HepG2 (cell line): ENCODE measurements around the gene COX14.

Source experiments
- CEBPB ChIP-seq: IDR thresholded peaks from 2 replicates; pipeline ENCODE4 v1.6.1; 2011; ENCODE audit warnings: low read depth, low read length, improper control_type of control experiment, borderline replicate concordance
- EHMT2 ChIP-seq: fragments of 200-600 bp; sonication (generic); IDR thresholded peaks from 2 replicates; pipeline ENCODE4 v1.7.0; 2017; ENCODE audit warnings: antibody characterized with exemption, low read depth, low read length, borderline replicate concordance
- EP300 ChIP-seq, 3 experiments: sonication (generic) in 1 of 3; formaldehyde crosslinking in 1 of 3; IDR thresholded peaks; 2 replicates each; pipeline versions ENCODE4 v1.5.1 to v1.6.1; 2011 to 2020; ENCODE audit warnings: low read depth in 2 of 3, low read length in 2 of 3, borderline replicate concordance in 1 of 3, improper control_type of control experiment in 1 of 3, mild to moderate bottlenecking in 1 of 3, missing genetic modification reagents in 1 of 3, moderate library complexity in 1 of 3
- HNF4A ChIP-seq: sonication (generic); formaldehyde crosslinking; IDR thresholded peaks from 2 replicates; pipeline ENCODE4 v1.4.0; 2020; ENCODE audit warnings: missing genetic modification reagents
- TAF1 ChIP-seq: sonication (generic); formaldehyde crosslinking; IDR thresholded peaks from 2 replicates; pipeline ENCODE4 v1.4.0; 2020; ENCODE audit warnings: missing genetic modification reagents
- TF ChIP-seq, protein P1 (sequence below): sonication (generic); formaldehyde crosslinking; IDR thresholded peaks from 2 replicates; pipeline ENCODE4 v1.5.0; 2020; ENCODE audit warnings: mild to moderate bottlenecking, missing genetic modification reagents, moderate library complexity

GRCh38 chr12:50110127-50110761, 1.8 kb upstream of the COX14 start:
- 0 out of 4 replicates have a peak, but pooled peaks of 1 of the 2 experiments have one; percentile 50 for TF ChIP-seq EP300 (IDR thresholded peaks at IDR 0.05; ENCODE audit: low read depth in 2 of 2, low read length in 2 of 2)
- TF ChIP-seq EP300 (CRISPR knock-in tag; IDR thresholded peaks at IDR 0.05; ENCODE audit: borderline replicate concordance): 0 out of 2 replicates have a peak, but pooled peaks have one; percentile 21
- TF ChIP-seq, protein P1, sequence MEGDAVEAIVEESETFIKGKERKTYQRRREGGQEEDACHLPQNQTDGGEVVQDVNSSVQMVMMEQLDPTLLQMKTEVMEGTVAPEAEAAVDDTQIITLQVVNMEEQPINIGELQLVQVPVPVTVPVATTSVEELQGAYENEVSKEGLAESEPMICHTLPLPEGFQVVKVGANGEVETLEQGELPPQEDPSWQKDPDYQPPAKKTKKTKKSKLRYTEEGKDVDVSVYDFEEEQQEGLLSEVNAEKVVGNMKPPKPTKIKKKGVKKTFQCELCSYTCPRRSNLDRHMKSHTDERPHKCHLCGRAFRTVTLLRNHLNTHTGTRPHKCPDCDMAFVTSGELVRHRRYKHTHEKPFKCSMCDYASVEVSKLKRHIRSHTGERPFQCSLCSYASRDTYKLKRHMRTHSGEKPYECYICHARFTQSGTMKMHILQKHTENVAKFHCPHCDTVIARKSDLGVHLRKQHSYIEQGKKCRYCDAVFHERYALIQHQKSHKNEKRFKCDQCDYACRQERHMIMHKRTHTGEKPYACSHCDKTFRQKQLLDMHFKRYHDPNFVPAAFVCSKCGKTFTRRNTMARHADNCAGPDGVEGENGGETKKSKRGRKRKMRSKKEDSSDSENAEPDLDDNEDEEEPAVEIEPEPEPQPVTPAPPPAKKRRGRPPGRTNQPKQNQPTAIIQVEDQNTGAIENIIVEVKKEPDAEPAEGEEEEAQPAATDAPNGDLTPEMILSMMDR (CRISPR knock-in tag): peak; percentile 24; the same call in 1 of the 2 replicates
- TF ChIP-seq EHMT2: no peak
- TF ChIP-seq HNF4A (CRISPR knock-in tag): peak; percentile 81
- TF ChIP-seq CEBPB: no peak
- TF ChIP-seq TAF1 (CRISPR knock-in tag): 0 out of 2 replicates have a peak, but pooled peaks have one; percentile 31
